GM18909 (cell line): Measurements from ENCODE around the gene ZNF789.

Source experiments
- ATAC-seq: cut with Tn5 transposase; IDR thresholded peaks from one replicate; pipeline ENCODE4 v1.9.1; 2021; ENCODE audit warnings: mild to moderate bottlenecking; ENCODE audit not compliant: unreplicated experiment, poor library complexity

The ZNF789 gene

GRCh38 chr7:99457050-99457649, 15.5 kb upstream of the ZNF789 start:
- no peak for ATAC-seq

- no peak for ATAC-seq
These were observed 14.8 kb upstream of the ZNF789 start for GRCh38 chr7:99457650-99458493.

- ATAC-seq: no peak
These were observed 13.6 kb upstream of the ZNF789 start for GRCh38 chr7:99459087-99459486.

GRCh38 chr7:99460651-99461050, 12.0 kb upstream of the ZNF789 start:
- ATAC-seq: no peak

- no peak for ATAC-seq
These were observed 11.5 kb upstream of the ZNF789 start for GRCh38 chr7:99461221-99461620.

GRCh38 chr7:99465421-99465768, 7.3 kb upstream of the ZNF789 start:
- ATAC-seq: no peak

- no peak for ATAC-seq
These were observed 4.3 kb upstream of the ZNF789 start for GRCh38 chr7:99468336-99468918.

- no peak for ATAC-seq
These were observed 3.2 kb upstream of the ZNF789 start for GRCh38 chr7:99469381-99470065.

- no peak for ATAC-seq
These were observed 566 bp downstream of the ZNF789 start for GRCh38 chr7:99473315-99473596.

GRCh38 chr7:99476107-99476506, 3.4 kb downstream of the ZNF789 start:
- ATAC-seq: no peak

GRCh38 chr7:99478464-99479440, 6.1 kb downstream of the ZNF789 start:
- no peak for ATAC-seq

GRCh38 chr7:99485094-99485493, 12.4 kb downstream of the ZNF789 start:
- ATAC-seq: no peak

- no peak for ATAC-seq
These were observed 16.5 kb downstream of the ZNF789 start for GRCh38 chr7:99489235-99489634.

- ATAC-seq: no peak
These were observed 18.2 kb downstream of the ZNF789 start for GRCh38 chr7:99490878-99491277.

GRCh38 chr7:99493823-99494222, 21.1 kb downstream of the ZNF789 start:
- ATAC-seq: no peak

GRCh38 chr7:99497766-99498545, 25.3 kb downstream of the ZNF789 start:
- no peak for ATAC-seq

- ATAC-seq: no peak
These were observed 25.9 kb downstream of the ZNF789 start for GRCh38 chr7:99498546-99498944.

- peak; percentile 11 for ATAC-seq
These were observed 26.7 kb downstream of the ZNF789 start for GRCh38 chr7:99499371-99499720.
